GM19372 (cell line): ENCODE measurements around the gene DYNAP.

Experiments used
- ATAC-seq: cut with Tn5 transposase; IDR thresholded peaks from one replicate; pipeline ENCODE4 v1.9.1; 2021; ENCODE audit warnings: mild to moderate bottlenecking, low read depth, moderate library complexity; ENCODE audit not compliant: unreplicated experiment

DYNAP gene

GRCh38 chr18:54630963-54631362, 39.9 kb downstream of the DYNAP start:
- ATAC-seq = no peak

GRCh38 chr18:54636217-54636616, 45.2 kb downstream of the DYNAP start:
- ATAC-seq = no peak

- no peak for ATAC-seq
Measured at GRCh38 chr18:54641734-54642133, 50.7 kb downstream of the DYNAP start.

- ATAC-seq = peak; percentile 55
Measured at GRCh38 chr18:54647176-54647575, 56.1 kb downstream of the DYNAP start.
